ENCODE measurements around the gene VPS11.
"Not testable (repeated sequence)": the region's sequence is repeated elsewhere in the genome, so short reads cannot be mapped to it uniquely, and the experiment has no call there.

GRCh38 chr11:119059128-119059527 is 8.5 kb upstream of the VPS11 start:
- not testable (repeated sequence) for TF ChIP-seq POLR2A (IDR thresholded peaks at IDR 0.05); CTCF (IDR thresholded peaks at IDR 0.05 in 8 of 11, conservative IDR thresholded peaks at IDR 0.05 in 3 of 11); POLR2AphosphoS5 (IDR thresholded peaks at IDR 0.05)

All from spleen (tissue), 7 donors.